OCI-LY7 (cell line): ENCODE results near the gene ADPRS.

Experiments
- EZH2phosphoT487 ChIP-seq: fragments of 200-600 bp; sonication (generic); IDR thresholded peaks from 2 replicates; pipeline ENCODE4 v1.6.1; 2018; ENCODE audit warnings: low read depth, borderline replicate concordance, mild to moderate bottlenecking, mixed run types, antibody characterized with exemption, low read length, moderate library complexity, mixed read lengths
- TF ChIP-seq, protein P1 (sequence below): fragments of 200-600 bp; sonication (generic); conservative IDR thresholded peaks from 2 replicates; pipeline ENCODE4 v1.5.1; 2014; ENCODE audit warnings: mild to moderate bottlenecking, antibody characterized with exemption, low read length, moderate library complexity, mixed read lengths

DNA sequence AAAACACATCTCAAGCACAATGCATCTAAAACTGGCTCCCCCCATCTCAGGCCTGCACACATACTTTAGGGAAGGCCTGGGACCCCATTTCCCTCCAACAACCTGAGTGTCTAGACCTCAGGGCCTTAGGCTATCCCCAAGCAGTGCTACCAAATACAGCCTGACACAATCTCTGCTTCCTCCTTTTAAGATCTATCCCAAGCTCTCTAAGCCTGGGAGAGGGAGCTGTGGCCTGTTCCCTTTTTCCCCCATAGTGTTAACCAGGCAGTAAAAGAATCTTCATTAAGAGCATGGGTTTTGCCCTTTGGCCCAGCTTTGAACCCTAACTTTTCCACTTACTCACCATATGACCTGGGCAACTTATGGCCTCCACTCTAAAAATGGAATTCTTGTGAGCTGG is 47.1 kb downstream of the ADPRS start:
- TF ChIP-seq, protein P1, sequence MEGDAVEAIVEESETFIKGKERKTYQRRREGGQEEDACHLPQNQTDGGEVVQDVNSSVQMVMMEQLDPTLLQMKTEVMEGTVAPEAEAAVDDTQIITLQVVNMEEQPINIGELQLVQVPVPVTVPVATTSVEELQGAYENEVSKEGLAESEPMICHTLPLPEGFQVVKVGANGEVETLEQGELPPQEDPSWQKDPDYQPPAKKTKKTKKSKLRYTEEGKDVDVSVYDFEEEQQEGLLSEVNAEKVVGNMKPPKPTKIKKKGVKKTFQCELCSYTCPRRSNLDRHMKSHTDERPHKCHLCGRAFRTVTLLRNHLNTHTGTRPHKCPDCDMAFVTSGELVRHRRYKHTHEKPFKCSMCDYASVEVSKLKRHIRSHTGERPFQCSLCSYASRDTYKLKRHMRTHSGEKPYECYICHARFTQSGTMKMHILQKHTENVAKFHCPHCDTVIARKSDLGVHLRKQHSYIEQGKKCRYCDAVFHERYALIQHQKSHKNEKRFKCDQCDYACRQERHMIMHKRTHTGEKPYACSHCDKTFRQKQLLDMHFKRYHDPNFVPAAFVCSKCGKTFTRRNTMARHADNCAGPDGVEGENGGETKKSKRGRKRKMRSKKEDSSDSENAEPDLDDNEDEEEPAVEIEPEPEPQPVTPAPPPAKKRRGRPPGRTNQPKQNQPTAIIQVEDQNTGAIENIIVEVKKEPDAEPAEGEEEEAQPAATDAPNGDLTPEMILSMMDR, result no peak
- TF ChIP-seq EZH2phosphoT487, result no peak
